Measurements from ENCODE around the gene ASB7. TPM values are rescaled to one million over a fixed set of nuclear protein-coding genes. Genes with fewer than 3 reads are reported as not detected.

The ASB7 gene
- total and polyA plus RNA-seq, 2 experiments from 2014 or later, result 4.1 to 13.9 TPM

DNA sequence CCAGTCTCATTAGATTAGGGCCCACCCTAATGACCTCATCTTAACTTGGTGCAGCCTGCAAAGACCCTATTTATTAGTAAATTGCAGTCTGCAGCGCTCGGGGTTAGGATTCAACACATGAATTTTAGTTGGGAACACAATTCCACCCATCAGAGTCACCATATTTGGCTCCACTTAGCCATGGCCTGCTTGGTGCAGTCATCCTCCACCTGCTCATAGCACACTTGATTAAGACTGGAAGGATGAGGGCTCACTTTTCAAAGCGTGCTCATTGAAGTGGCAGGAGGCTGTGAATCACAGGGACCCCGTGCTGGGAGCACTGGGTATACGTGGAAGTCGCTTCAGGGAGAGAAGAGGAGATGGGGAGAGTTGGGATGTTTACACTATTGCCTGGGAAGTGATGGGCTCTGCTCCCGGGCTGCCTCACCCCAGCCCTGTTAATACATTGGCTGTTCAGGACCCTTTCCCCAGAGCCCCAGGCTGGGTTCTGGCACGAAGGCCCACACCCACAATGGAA, 68.2 kb downstream of the ASB7 start (continued):
- TF ChIP-seq, protein P1, sequence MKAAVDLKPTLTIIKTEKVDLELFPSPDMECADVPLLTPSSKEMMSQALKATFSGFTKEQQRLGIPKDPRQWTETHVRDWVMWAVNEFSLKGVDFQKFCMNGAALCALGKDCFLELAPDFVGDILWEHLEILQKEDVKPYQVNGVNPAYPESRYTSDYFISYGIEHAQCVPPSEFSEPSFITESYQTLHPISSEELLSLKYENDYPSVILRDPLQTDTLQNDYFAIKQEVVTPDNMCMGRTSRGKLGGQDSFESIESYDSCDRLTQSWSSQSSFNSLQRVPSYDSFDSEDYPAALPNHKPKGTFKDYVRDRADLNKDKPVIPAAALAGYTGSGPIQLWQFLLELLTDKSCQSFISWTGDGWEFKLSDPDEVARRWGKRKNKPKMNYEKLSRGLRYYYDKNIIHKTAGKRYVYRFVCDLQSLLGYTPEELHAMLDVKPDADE (IDR thresholded peaks at IDR 0.05), result no peak
- TF ChIP-seq EZH2 (IDR thresholded peaks at IDR 0.05; ENCODE audit: low read depth, unreplicated experiment), result no peak
- no peak for TF ChIP-seq EZH2phosphoT487 (IDR thresholded peaks at IDR 0.05; ENCODE audit: unreplicated experiment)
- no peak for TF ChIP-seq ZNF331 (CRISPR knock-in tag; IDR thresholded peaks at IDR 0.05; ENCODE audit: low read depth)

DNA sequence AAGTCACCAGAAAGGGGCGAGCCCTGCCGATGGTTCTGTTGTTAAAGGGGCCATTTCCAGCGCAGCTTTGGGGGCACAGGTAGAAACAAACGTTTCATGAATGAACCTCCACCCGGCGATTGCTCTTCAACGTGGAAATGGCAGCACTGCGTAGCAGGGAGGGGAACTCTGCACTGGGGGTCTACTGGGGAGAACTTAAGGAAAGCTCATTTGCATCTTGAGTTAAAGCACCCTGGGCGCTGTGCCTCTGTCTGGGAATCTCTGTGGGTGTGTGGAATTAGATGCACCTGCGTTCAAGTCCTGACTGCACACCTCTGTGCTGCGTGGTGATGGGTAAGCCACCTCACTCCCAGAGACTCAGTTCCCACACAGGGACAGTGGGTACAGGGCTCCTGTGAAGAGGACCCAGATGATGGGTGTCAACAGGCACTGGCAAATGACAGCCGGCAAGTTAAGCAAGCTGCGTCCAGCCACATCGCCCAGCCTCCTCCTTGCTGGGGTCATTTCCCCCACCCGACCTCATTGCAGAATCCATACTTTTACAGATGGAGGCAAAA, 68.8 kb downstream of the ASB7 start:
- Histone ChIP-seq H4K20me1 (replicated peaks; ENCODE audit: insufficient read depth) (no peaks in the 10 kb centered on the region), H3F3A (replicated peaks; ENCODE audit: low read depth) (no peaks in the 10 kb centered on the region), H2AFZ (no peak overlapping the region), H3K36me3 (ENCODE audit: insufficient read depth) (no peaks in the 10 kb centered on the region), H3K27me3 (ENCODE audit: insufficient read depth) (no peaks in the 10 kb centered on the region), H3K4me3 (no peak overlapping the region), H3K27ac (ENCODE audit: low read depth) (no peak overlapping the region), H3K9me2 (ENCODE audit: insufficient read depth) (no peaks in the 10 kb centered on the region), H3K79me2 (replicated peaks; ENCODE audit: insufficient read depth) (no peaks in the 10 kb centered on the region), H3K4me1 (ENCODE audit: insufficient read depth) (no peaks in the 10 kb centered on the region), H3K4me2 (no peak overlapping the region)
- no peak for ATAC-seq
- H3K36me3 Mint-ChIP-seq (ENCODE audit: low read depth), result no peaks in the 10 kb centered on the region
- DNase-seq (ENCODE audit: low spot score), result no peak
- H3K27ac Mint-ChIP-seq, result no peak overlapping the region
- H3K4me1 Mint-ChIP-seq, result no peaks in the 10 kb centered on the region; the same call in 2 of the 3 replicates
- H3K9me3 Mint-ChIP-seq, result peaks cover 5% of the 10 kb centered on the region; the same call in 2 of the 3 replicates
- peaks cover 4% of the 10 kb centered on the region for H3K27me3 Mint-ChIP-seq (ENCODE audit: insufficient read depth, low read depth, poor library complexity)
- no peak overlapping the region for H3K4me3 Mint-ChIP-seq
- TF ChIP-seq POLR2AphosphoS5 (IDR thresholded peaks at IDR 0.05; ENCODE audit: low read depth) (no peak), REST (IDR thresholded peaks at IDR 0.05; ENCODE audit: unreplicated experiment) (no peak), EZH2phosphoT487 (IDR thresholded peaks at IDR 0.05; ENCODE audit: unreplicated experiment) (no peak), EZH2 (IDR thresholded peaks at IDR 0.05; ENCODE audit: low read depth, unreplicated experiment) (no peak), CREB1 (CRISPR knock-in tag; IDR thresholded peaks at IDR 0.05; ENCODE audit: low read depth) (no peak), NANOG (IDR thresholded peaks at IDR 0.05; ENCODE audit: borderline replicate concordance) (no peak), STAT1 (IDR thresholded peaks at IDR 0.05; ENCODE audit: unreplicated experiment) (no peak), ZNF114 (CRISPR knock-in tag; IDR thresholded peaks at IDR 0.05) (no peak), JUNB (IDR thresholded peaks at IDR 0.05; ENCODE audit: unreplicated experiment) (no peak), ZNF331 (CRISPR knock-in tag; IDR thresholded peaks at IDR 0.05; ENCODE audit: low read depth) (no peak)
- TF ChIP-seq, protein P2, sequence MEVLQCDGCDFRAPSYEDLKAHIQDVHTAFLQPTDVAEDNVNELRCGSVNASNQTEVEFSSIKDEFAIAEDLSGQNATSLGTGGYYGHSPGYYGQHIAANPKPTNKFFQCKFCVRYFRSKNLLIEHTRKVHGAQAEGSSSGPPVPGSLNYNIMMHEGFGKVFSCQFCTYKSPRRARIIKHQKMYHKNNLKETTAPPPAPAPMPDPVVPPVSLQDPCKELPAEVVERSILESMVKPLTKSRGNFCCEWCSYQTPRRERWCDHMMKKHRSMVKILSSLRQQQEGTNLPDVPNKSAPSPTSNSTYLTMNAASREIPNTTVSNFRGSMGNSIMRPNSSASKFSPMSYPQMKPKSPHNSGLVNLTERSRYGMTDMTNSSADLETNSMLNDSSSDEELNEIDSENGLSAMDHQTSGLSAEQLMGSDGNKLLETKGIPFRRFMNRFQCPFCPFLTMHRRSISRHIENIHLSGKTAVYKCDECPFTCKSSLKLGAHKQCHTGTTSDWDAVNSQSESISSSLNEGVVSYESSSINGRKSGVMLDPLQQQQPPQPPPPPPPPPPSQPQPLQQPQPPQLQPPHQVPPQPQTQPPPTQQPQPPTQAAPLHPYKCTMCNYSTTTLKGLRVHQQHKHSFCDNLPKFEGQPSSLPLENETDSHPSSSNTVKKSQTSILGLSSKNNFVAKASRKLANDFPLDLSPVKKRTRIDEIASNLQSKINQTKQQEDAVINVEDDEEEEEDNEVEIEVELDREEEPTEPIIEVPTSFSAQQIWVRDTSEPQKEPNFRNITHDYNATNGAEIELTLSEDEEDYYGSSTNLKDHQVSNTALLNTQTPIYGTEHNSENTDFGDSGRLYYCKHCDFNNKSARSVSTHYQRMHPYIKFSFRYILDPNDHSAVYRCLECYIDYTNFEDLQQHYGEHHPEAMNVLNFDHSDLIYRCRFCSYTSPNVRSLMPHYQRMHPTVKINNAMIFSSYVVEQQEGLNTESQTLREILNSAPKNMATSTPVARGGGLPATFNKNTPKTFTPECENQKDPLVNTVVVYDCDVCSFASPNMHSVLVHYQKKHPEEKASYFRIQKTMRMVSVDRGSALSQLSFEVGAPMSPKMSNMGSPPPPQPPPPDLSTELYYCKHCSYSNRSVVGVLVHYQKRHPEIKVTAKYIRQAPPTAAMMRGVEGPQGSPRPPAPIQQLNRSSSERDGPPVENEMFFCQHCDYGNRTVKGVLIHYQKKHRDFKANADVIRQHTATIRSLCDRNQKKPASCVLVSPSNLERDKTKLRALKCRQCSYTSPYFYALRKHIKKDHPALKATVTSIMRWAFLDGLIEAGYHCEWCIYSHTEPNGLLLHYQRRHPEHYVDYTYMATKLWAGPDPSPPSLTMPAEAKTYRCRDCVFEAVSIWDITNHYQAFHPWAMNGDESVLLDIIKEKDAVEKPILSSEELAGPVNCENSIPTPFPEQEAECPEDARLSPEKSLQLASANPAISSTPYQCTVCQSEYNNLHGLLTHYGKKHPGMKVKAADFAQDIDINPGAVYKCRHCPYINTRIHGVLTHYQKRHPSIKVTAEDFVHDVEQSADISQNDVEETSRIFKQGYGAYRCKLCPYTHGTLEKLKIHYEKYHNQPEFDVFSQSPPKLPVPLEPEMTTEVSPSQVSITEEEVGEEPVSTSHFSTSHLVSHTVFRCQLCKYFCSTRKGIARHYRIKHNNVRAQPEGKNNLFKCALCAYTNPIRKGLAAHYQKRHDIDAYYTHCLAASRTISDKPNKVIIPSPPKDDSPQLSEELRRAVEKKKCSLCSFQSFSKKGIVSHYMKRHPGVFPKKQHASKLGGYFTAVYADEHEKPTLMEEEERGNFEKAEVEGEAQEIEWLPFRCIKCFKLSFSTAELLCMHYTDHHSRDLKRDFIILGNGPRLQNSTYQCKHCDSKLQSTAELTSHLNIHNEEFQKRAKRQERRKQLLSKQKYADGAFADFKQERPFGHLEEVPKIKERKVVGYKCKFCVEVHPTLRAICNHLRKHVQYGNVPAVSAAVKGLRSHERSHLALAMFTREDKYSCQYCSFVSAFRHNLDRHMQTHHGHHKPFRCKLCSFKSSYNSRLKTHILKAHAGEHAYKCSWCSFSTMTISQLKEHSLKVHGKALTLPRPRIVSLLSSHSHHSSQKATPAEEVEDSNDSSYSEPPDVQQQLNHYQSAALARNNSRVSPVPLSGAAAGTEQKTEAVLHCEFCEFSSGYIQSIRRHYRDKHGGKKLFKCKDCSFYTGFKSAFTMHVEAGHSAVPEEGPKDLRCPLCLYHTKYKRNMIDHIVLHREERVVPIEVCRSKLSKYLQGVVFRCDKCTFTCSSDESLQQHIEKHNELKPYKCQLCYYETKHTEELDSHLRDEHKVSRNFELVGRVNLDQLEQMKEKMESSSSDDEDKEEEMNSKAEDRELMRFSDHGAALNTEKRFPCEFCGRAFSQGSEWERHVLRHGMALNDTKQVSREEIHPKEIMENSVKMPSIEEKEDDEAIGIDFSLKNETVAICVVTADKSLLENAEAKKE (CRISPR knock-in tag; IDR thresholded peaks at IDR 0.05), result no peak
- TF ChIP-seq, protein P1 (IDR thresholded peaks at IDR 0.05), result no peak

Measured in GM23338 (cell line).